Progenitor cell of endocrine pancreas (in vitro differentiated cells): ENCODE measurements around the gene EMX2. TPM values are rescaled to one million over a fixed set of nuclear protein-coding genes. Genes with fewer than 3 reads are reported as not detected.

Experiments
- DNase-seq: peaks from one replicate; pipeline ENCODE4 v3.0.0; 2021; ENCODE audit warnings: low spot score; ENCODE audit not compliant: unreplicated experiment
- H3K27ac Mint-ChIP-seq: 2 replicates; pipeline ENCODE4 v1.8.0; 2021; ENCODE audit warnings: mild to moderate bottlenecking, moderate library complexity, mixed read lengths
- H3K27me3 Mint-ChIP-seq: 2 replicates; pipeline ENCODE4 v1.8.0; 2021; ENCODE audit warnings: mixed read lengths
- H3K36me3 Mint-ChIP-seq: 2 replicates; pipeline ENCODE4 v1.8.0; 2022; ENCODE audit warnings: mixed read lengths; ENCODE audit not compliant: insufficient read depth
- H3K4me1 Mint-ChIP-seq: 2 replicates; pipeline ENCODE4 v1.8.0; 2021; ENCODE audit warnings: low read depth, mixed read lengths
- H3K4me3 Mint-ChIP-seq: 2 replicates; pipeline ENCODE4 v1.8.0; 2021; ENCODE audit warnings: low read depth, mild to moderate bottlenecking, moderate library complexity, mixed read lengths
- H3K9me3 Mint-ChIP-seq: 2 replicates; pipeline ENCODE4 v1.8.0; 2021; ENCODE audit warnings: low read depth, mixed read lengths
- CTCF ChIP-seq: fragments of 200-600 bp; sonication (generic); IDR thresholded peaks from one replicate; pipeline ENCODE4 v1.5.0; 2021; ENCODE audit warnings: antibody characterized with exemption, mild to moderate bottlenecking; ENCODE audit not compliant: unreplicated experiment
- total RNA-seq: library from RNA; stranded (reverse); gene quantifications from 2 replicates; pipeline ENCODE4 v1.2.1, GENCODE V29; 2021

EMX2 gene
- total RNA-seq, 1 donor from 2014 or later: not detected

GRCh38 chr10:117590101-117590875, 47.7 kb downstream of the EMX2 start:
- no peak overlapping the region for H3K4me3 Mint-ChIP-seq
- H3K27me3 Mint-ChIP-seq: peaks cover 50% of the 10 kb centered on the region
- no peaks in the 10 kb centered on the region for H3K4me1 Mint-ChIP-seq
- DNase-seq: no peak
- no peak overlapping the region for H3K27ac Mint-ChIP-seq
- TF ChIP-seq CTCF: no peak
- no peaks in the 10 kb centered on the region for H3K9me3 Mint-ChIP-seq
- H3K36me3 Mint-ChIP-seq: no peaks in the 10 kb centered on the region

GRCh38 chr10:117591043-117591442, 48.5 kb downstream of the EMX2 start:
- no peak overlapping the region for H3K4me3 Mint-ChIP-seq
- peaks cover 50% of the 10 kb centered on the region for H3K27me3 Mint-ChIP-seq
- DNase-seq: no peak
- no peaks in the 10 kb centered on the region for H3K9me3 Mint-ChIP-seq
- TF ChIP-seq CTCF: no peak
- no peak overlapping the region for H3K27ac Mint-ChIP-seq
- H3K36me3 Mint-ChIP-seq: no peaks in the 10 kb centered on the region
- no peaks in the 10 kb centered on the region for H3K4me1 Mint-ChIP-seq

GRCh38 chr10:117594722-117595121, 52.2 kb downstream of the EMX2 start:
- no peak overlapping the region for H3K27ac Mint-ChIP-seq
- no peak for TF ChIP-seq CTCF

GRCh38 chr10:117596706-117597105, 54.2 kb downstream of the EMX2 start:
- no peaks in the 10 kb centered on the region for H3K36me3 Mint-ChIP-seq
- H3K4me3 Mint-ChIP-seq: no peak overlapping the region
- H3K9me3 Mint-ChIP-seq: no peaks in the 10 kb centered on the region
- H3K27ac Mint-ChIP-seq: no peak overlapping the region
- DNase-seq: no peak
- peaks cover 53% of the 10 kb centered on the region for H3K27me3 Mint-ChIP-seq
- TF ChIP-seq CTCF: no peak
- no peaks in the 10 kb centered on the region for H3K4me1 Mint-ChIP-seq

More at GRCh38 chr10:117594722-117595121, 52.2 kb downstream of the EMX2 start:
- H3K4me1 Mint-ChIP-seq: no peaks in the 10 kb centered on the region
- H3K27me3 Mint-ChIP-seq: peaks cover 63% of the 10 kb centered on the region
- no peaks in the 10 kb centered on the region for H3K9me3 Mint-ChIP-seq
- no peak overlapping the region for H3K4me3 Mint-ChIP-seq
- no peaks in the 10 kb centered on the region for H3K36me3 Mint-ChIP-seq
- no peak for DNase-seq

- peaks cover 54% of the 10 kb centered on the region for H3K27me3 Mint-ChIP-seq
- no peak for TF ChIP-seq CTCF
- no peaks in the 10 kb centered on the region for H3K36me3 Mint-ChIP-seq
- H3K4me3 Mint-ChIP-seq: no peak overlapping the region
- no peaks in the 10 kb centered on the region for H3K9me3 Mint-ChIP-seq
- no peak overlapping the region for H3K27ac Mint-ChIP-seq
- no peaks in the 10 kb centered on the region for H3K4me1 Mint-ChIP-seq
- DNase-seq: no peak
Measured at GRCh38 chr10:117597216-117597615, 54.7 kb downstream of the EMX2 start.

Other genes starting within 250 kb of the EMX2 start
- gene PDZD8, start 167.3 kb upstream of the EMX2 start, total RNA-seq: 28.6 and 30.9 TPM in 2 replicates